Astrocyte of the spinal cord (primary cell): ENCODE measurements around the gene ARPC1B.
"Not testable (repeated sequence)": the region's sequence is repeated elsewhere in the genome, so short reads cannot be mapped to it uniquely, and the experiment has no call there.

Experiments used
- DNase-seq: peaks from one replicate; pipeline ENCODE4 v3.0.0; 2011; ENCODE audit warnings: low read depth, low spot score
- H3K4me3 ChIP-seq: 2 replicates; pipeline ENCODE4 v1.5.1; 2011; ENCODE audit warnings: low read depth, mild to moderate bottlenecking, low read length, moderate library complexity
- in situ Hi-C: cut with HindIII; loops from 2 replicates; pipeline ENCODE4 v1.10.0; 2017; ENCODE audit warnings: low sequenced_read_pairs
- TF ChIP-seq, protein P1 (sequence below): IDR thresholded peaks from 2 replicates; pipeline ENCODE4 v1.5.1; 2012; ENCODE audit warnings: low read depth, mild to moderate bottlenecking, low read length, inconsistent platforms

The ARPC1B gene

DNA sequence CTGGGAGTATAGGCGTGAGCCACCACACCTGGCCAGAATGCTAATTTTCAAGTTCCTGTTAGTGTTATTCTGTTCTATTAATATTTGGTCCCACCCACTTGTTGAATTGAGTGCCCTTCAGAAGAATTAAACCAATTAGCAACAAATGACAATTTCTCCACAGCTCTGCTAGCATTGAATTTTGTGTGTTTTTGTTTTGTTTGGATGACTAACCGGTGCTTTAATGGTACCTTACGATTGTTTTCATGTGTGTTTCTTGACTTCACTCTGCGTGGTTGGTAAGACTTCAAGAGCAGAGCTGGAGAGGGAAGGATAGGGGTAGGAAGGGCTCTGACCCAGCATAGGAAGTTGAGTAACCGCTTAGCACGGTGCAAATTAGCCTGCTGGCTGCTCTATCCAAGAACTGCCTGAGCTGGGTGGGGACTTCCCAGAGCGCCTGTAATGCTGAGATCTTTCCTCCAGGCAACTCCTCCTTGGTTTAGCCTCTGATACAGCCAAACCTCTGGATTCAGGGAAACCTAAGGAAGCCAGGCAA lies 4.6 kb downstream of the ARPC1B start:
- H3K4me3 ChIP-seq: no peak overlapping the region
- in situ Hi-C loops: no loop called here
- TF ChIP-seq, protein P1, sequence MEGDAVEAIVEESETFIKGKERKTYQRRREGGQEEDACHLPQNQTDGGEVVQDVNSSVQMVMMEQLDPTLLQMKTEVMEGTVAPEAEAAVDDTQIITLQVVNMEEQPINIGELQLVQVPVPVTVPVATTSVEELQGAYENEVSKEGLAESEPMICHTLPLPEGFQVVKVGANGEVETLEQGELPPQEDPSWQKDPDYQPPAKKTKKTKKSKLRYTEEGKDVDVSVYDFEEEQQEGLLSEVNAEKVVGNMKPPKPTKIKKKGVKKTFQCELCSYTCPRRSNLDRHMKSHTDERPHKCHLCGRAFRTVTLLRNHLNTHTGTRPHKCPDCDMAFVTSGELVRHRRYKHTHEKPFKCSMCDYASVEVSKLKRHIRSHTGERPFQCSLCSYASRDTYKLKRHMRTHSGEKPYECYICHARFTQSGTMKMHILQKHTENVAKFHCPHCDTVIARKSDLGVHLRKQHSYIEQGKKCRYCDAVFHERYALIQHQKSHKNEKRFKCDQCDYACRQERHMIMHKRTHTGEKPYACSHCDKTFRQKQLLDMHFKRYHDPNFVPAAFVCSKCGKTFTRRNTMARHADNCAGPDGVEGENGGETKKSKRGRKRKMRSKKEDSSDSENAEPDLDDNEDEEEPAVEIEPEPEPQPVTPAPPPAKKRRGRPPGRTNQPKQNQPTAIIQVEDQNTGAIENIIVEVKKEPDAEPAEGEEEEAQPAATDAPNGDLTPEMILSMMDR: no peak
- peak; percentile 87 for DNase-seq

- in situ Hi-C loops, DNase-seq, H3K4me3 ChIP-seq: not testable (repeated sequence)
Measured at GRCh38 chr7:99379693-99380031, 5.1 kb downstream of the ARPC1B start.

DNA sequence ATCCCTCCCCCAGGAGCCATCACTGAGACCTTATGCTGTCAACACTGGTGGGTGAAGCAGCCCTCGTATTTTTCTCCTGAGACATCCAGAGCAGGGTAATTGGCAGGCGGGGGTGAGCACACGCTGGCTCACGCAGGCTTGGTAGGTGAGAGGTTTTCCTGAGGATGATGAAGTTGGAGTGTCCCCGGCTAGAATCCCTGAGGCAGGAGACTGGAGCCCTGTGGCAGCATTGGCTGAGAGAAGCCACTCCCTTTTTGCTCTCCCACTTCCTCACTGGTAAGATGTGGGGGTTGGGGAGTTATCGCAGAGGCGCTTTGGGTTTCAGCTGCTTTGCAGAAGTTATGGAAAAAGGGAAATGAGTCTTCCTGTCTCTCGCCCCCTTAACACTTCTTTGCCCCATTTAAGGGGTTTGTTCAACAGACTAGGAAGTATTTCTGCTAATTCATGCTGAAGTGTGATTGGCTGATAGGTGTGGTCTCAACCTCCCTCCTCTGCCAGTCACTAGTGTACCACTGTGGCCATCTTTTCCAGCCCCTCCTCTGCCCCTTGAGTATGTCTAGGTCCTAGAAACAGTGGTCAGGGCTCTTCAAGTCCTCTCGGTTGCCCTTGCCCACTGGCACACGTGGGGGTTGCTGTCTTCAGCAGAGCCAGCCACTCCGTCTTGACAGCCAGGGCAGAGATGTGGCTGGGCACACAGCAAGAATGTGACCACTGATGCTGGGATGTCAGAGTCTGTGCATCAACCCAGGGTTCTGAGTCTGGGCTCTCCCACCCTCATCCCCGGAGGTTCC lies 5.7 kb downstream of the ARPC1B start:
- no peak overlapping the region for H3K4me3 ChIP-seq
- TF ChIP-seq, protein P1: no peak
- in situ Hi-C loops: no loop called here
- DNase-seq: peak; percentile 22

GRCh38 chr7:99380823-99381663 lies 6.5 kb downstream of the ARPC1B start:
- no peak overlapping the region for H3K4me3 ChIP-seq
- TF ChIP-seq, protein P1: no peak
- DNase-seq: no peak
- in situ Hi-C loops: no loop called here

- H3K4me3 ChIP-seq: no peak overlapping the region
- in situ Hi-C loops: no loop called here
- no peak for DNase-seq
- TF ChIP-seq, protein P1: no peak
Measured at GRCh38 chr7:99381664-99382075, 7.1 kb downstream of the ARPC1B start.

DNA sequence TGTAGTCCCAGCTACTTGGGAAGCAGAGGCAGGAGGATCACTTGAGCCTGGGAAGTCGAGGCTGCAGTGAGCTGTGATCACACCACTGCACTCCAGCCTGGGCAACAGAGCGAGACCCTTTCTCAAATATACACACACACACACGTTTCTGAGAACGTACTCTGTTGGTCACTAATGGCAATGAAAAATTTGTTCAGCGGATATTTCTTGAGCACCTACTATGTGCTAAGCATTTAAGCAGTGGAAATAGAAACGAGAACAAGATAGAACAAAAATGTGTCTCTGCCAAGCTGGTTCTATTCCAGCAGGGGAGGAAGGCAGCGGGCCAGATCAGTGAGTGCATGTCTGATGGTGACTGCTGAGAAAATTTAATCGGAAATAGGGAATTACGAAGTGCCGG lies 8.7 kb downstream of the ARPC1B start:
- H3K4me3 ChIP-seq: no peak overlapping the region
- in situ Hi-C loops: no loop called here
- DNase-seq: no peak
- TF ChIP-seq, protein P1: no peak
